ENCODE measurements around the gene MAST4.

MAST4 gene

DNA sequence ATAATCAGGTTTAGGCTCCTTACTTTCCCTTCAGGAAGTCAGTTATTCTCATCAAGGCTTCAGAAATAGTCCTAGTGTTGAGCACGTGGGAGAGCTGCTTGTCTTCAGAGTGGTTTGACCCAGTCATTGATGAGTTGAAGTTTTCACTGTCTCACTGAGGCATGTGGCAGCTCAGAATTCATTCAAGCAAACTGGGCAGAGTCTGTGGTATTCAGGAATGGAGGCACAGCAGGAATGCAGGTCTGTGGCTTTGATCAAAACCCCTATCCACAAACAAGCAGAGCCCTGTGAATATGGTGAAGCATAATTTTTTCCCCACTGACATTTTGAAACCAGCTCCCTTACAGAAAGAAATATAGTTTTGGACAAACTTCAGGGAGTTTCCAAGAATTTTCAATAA, 393.1 kb downstream of the MAST4 start:
- DNase-seq (ENCODE audit: low spot score) = no peak

DNA sequence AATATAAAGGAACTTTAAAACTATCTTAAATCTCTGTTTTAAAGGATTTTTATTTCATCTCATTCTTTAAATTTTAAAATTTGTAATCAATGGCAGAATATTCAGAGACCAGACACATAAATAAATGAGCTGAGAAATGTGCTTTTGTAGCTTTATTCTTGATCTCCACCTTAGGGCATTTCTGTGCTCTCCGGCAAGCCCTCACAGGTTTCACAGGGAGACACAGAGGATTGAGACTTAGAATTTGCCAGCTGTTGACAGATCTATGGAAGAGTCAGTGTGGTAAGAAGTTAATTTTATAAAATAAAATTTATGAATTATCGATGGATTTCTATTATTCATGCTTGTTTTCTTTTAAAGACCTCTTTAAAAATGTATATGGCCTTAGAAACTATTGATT, 393.6 kb downstream of the MAST4 start:
- DNase-seq (ENCODE audit: low spot score) = no peak

DNA sequence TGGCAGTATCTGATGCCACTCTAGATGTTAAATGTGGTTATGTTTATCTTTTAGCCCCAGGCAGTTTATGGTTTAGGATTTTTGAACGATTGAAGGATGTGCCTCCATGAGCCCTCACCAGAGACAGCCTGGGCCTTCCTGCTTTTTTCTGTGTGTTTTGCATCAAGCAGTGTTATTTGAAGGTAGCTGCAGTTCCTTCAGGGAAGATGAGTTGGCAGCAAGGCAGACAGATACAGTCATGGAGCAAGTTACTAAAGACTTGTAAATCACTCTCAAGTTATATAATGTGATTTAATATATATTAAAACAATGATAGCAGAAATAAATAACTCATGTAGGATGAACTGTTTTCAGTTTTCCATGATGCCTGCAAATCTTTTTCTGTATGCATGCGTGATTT, 395.6 kb downstream of the MAST4 start:
- no peak for DNase-seq (ENCODE audit: low spot score)

DNA sequence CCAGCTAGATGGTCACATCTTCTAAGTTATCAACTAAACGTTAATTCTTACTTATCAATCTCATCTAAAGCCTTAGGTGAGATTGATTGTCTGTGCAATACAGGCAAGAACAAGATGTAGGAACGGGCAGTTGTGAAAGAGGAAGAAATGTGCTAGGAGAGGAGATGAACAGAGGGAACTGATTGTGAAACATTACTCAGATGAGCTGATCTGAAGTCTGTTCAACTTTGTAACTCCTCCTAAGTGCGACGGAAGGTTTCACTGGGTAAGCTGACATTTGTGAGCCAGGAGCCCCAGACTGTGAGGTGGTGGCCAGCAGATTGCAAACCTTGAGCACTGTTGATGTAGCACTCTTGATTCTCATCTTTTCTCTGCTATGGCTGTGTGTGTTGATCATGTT, 396.4 kb downstream of the MAST4 start:
- no peak for DNase-seq (ENCODE audit: low spot score)

DNA sequence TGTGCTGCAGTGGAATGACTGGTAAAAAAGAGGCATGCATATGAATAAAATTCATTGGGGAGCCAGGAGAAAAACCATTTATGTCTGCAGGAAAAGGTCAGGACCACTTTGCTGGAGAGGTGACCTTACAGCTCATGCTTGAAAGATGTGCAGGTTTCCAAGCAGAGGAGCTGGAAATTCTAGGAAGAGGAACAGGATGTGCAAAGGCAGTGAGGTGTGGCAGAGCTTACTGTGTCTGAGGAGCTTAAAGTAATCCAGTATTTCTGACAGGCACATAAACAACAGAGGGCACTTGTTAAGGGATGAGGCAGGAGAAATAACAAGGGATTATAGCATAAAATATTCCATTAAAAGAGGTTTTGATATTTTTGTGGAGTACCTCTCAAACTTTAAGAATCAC, 397.3 kb downstream of the MAST4 start:
- no peak for DNase-seq (ENCODE audit: low spot score)

DNA sequence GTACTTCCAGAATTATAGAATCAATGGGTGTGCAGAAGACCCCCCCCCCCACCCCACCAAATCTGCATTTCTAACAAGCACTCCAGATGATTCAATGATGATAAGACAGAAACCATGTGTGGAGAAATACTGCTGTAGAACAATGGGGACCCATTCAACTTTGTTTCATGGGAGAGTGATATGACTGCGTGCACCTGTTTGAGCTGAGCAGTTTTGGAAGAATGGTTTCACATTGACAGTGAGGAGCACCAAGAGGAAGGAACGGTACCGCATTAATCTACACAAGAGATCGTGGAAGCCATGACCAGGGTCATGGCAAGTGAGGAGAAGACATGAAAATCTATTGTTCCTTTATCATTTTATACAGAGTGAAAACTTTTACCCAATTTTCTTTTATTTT, 397.7 kb downstream of the MAST4 start:
- no peak for DNase-seq (ENCODE audit: low spot score)

DNA sequence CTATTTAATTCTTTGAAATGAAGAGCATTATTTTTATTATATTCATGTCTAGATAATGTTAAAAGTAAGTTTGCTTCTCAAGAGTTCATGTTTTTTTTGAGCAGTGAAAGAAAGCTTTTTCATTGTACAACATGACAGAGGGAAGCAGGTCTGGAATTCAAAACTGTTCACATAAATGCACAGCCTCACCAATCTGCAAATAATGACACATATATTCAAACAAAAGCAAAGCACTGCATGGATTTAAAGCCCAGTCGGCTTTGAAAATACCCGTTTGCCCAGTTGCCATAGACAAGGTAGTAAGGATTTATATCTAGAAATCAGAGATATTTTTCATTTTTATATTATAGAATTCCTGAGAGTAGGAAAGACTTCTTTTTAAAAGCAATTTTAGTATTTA, 398.6 kb downstream of the MAST4 start:
- DNase-seq (ENCODE audit: low spot score) = no peak

DNA sequence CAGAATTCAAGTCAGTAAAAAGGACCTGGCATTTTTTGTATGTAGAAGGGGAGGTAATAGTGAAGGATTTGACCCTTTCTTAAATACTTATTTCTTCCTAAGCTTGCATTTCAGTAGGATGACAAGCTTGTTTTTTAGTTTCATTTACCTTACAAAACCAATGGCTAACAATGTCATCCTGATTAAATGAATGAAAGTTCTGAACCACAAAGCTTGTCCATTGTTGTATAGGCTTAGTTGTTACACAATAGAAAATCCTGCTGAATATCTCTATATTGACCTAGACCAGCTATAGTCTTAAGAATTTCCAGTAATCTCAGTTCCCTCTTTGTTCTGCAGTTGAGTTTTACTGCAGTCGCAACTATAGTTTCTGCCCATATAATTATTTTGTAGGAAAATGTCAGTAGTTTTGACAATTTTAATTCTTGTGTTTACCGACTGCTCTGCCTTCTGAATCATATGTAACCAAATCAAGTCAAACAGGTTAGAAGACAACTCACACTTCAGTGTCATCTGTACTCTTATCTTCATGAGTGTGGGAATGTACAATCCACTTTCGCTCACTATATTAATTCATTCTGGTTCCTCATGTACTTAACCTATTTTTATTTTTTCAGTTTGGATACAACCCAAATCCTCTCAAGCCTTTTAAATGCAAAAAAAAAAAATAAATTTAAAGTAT, 404.7 kb downstream of the MAST4 start:
- DNase-seq (ENCODE audit: low spot score) = no peak

DNA sequence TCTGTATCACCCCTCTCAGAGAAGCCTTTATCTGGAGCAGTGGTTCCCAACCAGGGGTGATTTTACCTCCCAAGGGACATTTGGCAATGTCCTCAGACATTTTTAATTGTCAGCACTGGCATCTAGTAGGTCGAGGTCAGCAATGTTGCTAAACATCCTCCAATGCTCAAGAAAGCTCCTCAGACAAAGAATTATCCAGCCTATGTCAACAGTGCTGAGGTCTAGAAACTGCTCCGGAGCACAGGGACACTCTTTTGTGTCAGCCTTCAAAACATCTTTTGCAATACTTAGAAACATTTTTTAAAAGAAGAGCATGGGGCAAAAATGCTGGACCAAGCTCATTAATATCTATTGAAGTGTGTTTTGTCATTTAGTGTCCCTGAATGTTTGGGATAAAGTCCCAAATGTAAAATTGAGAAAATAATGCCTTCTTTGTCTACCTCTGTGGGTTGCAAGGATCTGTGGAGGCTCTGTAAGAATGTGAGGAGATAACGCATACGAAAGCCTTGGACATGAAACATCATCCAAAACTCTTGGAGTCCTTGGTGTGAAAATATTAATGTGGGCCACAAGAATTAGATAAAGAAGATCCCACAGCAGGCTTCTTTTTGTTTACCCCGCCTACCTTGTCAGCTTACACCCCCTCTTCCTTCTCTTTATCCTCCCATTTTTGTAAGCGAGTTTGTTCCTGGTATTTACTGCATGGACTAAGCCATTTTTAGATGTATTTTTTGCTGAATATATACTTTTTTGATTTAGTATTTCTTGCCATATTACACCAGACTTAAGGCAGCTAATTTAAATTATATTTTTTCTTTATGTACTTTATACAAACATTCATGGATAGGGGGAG, 406.9 kb downstream of the MAST4 start:
- no peak for DNase-seq (ENCODE audit: low spot score)

DNA sequence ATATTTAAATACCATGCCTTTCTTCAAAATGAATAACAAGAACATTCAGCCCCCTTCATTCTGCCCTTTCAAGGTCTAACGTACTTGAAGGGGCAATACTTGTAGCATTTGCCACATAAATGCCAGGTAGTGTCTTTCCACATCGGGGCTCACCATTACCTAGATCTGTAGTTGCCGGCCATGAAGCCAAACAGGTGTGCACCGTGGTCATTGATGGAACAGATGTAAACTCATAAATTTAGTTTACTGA, 407.4 kb downstream of the MAST4 start:
- peak; percentile 10 for DNase-seq (ENCODE audit: low spot score)

DNA sequence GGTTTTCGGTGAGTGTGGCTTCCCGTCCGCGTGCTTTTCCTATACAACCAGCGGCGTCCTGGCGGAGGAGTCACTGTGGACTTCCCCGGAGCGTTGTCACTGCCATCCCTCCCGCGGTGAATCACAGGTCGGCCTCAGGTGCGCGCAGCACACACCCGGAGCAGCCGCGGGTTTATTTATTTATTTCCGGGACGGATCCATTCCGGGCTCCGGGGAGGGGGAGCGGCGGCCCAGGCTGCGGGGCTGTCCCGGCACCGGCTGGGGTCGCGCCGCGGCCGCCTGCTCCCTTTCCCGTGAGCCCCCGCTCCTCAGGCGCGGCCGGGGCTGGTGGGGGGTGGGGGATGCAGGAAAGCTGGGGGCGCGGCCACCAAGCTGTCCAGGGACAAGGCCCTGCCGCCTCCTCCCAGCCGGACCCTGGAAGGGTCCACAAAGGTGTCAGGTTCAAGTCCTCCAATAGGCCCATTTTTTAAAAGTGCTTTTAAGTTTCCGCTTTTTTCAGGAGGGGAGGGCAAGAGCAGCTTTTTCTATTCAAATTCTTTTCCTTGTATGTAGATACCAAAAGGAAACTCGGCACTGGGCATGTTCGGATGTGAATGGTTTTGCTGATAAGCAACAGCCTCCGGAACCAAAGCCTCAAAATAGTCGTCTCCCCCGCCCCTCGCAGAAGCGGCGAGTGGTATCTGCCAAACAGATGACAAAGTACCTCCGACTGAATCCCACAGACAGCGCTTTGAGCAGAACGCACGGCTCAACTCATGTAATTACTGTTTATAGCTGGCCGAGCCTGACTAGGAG, 407.9 kb downstream of the MAST4 start:
- DNase-seq (ENCODE audit: low spot score) = peak; percentile 74

DNA sequence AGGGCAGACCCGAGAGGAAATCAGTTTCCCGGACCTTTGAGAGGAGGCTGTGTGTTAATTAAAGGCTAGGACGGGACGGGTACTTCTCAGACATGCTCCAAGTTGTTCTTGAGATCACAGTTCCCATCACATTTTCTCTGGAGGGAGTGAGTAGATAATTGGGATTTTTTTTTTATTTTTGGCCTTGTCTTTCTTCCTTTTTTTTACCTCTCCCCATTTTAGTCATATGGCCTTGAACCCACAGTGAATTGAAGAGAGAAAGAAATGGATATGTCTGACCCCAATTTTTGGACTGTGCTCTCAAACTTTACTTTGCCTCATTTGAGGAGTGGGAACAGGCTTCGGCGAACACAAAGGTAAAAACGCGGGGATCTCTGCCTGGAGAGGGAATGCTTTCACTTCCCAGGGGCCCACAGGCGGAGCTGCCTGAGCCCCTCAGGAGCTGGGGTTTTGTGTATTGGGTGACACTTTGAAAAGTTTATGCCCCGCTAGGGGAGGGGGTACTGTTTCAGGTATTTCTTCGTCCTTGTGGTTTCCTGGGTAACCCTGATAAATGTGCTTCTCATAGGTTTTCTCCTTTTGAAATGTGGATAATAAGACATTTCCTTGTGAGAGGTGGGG, 408.6 kb downstream of the MAST4 start:
- DNase-seq (ENCODE audit: low spot score) = no peak

DNA sequence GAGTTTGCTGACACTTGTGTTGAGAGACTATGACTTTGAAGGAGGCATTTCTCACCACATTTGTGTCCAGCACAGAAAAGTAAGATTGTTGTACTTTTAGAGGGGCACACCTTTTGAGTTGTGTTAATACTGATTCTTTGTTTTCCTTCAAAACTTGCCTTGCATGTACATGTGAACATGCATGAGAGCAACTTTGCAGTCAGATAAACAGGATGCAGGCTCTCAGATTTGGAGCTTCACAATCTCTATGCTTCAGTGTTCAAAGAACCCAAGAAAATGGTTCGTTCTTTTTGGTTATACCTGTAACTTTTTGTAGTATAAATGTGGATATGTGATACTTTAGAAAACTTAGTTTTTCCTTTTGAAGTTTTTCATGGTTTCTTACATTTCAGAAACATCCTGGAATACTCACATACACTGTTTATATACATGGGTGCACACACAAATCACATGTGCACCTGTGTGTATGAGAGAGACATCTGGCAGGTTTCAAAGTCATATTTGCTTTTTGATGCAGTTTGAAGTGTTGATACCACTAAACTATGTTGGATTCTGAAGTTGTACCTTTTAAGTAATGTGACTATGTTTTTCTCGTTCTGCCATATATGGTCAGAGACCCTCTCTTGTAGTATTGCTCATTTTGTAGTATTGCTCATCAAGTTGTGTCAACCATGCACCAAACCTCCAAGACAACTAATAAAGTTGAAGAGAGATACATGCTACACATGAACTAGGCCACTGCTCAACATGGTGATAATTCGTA, 409.7 kb downstream of the MAST4 start:
- DNase-seq (ENCODE audit: low spot score) = no peak

DNA sequence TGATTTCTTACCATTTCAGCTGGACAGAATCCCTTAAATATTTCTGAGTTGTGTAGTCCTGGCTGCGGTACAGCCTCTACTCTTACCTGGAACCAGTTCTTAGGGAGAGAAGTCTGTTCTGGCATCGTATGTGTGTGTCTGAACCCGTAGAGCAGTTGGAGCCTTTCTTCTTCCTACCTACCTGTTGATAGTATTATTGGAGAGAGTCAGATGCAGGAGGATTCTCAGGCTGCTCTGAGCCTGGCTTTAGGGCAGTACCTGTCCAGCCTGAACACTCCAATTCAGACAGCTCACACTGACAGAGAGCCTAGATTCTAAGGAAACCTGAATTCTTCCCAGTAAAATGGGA, 410.3 kb downstream of the MAST4 start:
- DNase-seq (ENCODE audit: low spot score) = no peak

DNA sequence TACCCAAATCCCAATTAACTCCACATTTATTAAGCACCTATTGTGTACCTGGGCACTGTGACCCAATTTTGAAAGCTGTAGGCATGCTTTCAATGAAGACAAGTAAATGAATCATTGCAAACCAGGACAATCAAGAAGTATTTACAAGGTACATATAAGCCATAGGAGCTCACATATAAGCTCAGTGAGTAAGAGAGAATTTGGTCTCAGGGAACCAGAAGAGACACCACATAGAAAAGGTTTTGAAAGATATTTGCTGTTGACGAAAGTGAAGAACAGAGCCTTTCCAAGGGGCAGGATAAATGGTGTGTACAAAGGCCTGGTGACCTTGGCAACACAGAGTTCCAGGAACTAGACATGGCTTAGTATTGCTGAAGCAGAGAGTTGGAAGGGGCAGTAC, 412.8 kb downstream of the MAST4 start:
- no peak for DNase-seq (ENCODE audit: low spot score)

DNA sequence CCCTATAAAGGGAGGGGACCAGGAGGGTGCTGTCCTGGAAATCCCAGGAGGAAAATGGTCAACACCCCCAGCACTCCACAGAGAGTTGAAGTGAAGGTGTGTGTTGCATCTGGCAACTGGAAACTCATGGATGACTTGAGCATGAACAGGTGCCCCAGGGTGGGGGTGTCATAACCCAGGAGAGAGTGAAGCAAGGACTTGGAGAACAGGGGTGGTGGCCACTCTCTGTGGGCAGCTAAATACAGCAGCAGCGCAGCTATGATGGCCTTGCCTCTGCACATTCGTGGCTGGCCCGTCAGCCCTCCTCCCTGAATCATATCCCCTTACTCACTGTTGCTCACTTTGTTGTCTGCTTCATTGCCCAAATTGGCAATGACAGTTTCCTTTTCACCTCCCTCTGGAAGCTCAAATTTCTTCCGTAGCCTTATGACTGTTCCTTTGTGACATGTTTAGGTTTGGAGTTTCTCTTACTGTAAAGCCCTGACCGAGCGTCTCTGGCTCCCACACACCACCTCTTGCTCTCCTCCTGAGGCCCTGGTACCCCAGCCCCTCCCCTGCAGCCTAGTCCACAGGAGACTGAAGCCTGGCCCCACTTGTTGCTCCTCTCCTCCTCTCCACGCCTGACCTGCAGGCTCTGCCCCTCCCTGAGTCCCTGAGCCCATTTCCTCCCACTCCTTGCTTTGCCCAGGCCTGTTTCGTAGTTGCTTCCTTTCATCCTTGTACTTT, 414.7 kb downstream of the MAST4 start:
- peak; percentile 15 for DNase-seq (ENCODE audit: low spot score)

DNA sequence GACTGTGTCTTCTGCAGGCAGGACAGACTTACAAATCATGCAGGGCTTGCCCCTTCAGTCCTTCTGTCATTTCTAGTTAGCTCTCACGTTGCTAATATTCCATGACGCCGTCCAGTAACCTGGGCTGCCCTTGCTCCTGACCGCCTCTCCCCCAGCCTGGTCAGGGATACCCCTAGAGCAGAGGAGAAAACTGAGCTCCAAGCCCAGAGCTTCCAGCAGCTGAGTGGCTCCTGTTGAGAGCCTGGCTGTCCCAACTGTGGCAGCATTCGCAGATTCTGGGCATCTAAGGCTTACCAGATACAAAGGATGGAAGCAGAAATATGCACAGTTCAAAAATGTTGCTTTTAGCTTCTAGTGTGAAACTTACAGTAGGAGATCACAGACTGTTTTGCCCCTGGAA, 415.2 kb downstream of the MAST4 start:
- no peak for DNase-seq (ENCODE audit: low spot score)

DNA sequence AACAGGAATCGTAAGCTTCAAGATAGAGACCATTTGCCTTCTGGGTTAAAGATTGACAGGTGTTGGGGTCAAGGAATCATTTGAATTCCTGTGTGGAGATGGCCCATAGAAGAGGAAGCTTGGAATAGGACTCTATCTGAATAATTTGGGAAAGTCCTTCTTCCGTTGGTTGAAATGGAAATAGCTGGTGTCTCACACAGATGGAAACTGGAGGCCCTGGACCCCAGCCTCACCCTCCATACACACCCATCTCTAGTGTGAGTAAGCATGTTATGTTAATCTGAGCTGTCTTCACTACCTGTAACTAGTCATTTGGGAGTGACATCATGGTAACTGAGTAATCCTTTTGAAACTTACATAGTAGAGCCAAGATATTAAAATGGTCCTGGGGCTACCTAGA, 416.0 kb downstream of the MAST4 start:
- DNase-seq (ENCODE audit: low spot score) = no peak

DNA sequence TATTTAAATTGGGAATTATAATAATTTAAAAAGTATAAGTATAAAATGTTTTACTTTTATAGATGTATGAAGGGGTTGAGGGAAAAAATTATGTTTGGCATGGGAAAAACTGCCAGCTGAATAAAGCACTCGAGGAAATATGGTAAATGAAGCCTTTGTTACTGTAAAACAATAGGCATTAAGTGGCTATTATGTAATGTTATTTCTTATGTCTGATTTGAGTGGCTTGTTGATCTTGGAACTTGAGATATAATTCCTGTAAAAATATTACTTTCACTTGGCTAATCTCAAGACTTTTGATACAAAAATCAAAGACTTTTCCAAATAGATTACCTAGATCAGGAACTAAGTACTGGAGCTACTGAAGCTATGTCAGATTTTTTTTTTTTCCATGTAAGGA, 417.5 kb downstream of the MAST4 start:
- DNase-seq (ENCODE audit: low spot score) = no peak

DNA sequence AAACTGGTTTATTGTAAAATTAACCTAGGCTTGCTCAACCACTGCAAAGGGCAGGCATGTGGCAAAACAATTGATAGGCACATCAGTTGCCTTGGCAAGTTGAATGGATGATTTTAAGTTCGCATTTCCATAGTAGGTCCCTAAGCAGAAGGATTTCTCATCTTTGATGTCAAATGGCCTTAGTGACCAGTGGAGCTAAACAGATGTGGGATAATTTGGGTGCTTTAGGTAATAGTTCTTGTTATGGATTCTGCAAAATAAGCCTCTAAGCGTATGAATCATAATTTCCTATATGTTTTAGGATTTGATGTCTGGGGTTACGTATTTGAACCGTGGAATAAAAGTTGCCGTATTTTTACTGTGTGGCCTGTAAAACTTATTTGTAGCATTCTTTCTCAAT, 418.0 kb downstream of the MAST4 start:
- no peak for DNase-seq (ENCODE audit: low spot score)

DNA sequence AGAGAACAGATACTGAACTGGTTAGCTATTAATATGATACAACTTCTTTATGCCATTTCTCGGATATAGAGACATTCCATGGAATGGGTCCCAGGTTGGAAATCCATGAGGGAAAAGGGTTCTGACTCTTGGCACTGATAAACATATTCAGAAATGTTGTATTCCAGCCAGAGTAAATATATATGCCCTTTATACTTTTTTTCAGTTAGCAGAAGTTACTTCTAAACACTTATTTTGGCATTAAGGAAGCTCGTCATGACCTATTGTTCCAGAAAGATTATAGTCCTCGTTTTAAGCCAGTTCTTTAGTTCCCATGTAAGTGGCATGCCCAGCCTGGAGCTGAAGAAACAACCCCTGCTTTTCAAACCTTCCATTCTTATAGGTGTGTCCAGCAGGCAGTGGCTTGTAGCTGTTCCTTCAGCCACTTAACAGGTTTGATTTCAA, 418.8 kb downstream of the MAST4 start:
- no peak for DNase-seq (ENCODE audit: low spot score)

Measured in SK-N-DZ (cell line).